ENCODE results near the gene LYRM4. TPM values are rescaled to one million over a fixed set of nuclear protein-coding genes. Genes with fewer than 3 reads are reported as not detected.

Gene LYRM4
- total and polyA plus RNA-seq, 2 experiments from 2014 or later, result 51.0 to 62.0 TPM

GRCh38 chr6:5206920-5207561 lies 53.7 kb downstream of the LYRM4 start:
- Histone ChIP-seq H3K27me3 (ENCODE audit: insufficient read depth) (no peaks in the 10 kb centered on the region), H3F3A (replicated peaks; ENCODE audit: low read depth) (no peaks in the 10 kb centered on the region), H3K9me2 (ENCODE audit: insufficient read depth) (no peaks in the 10 kb centered on the region), H3K4me1 (ENCODE audit: insufficient read depth) (no peaks in the 10 kb centered on the region; the same call in 1 of the 2 replicates), H2AFZ (no peak overlapping the region), H3K4me2 (no peak overlapping the region), H4K20me1 (replicated peaks; ENCODE audit: insufficient read depth) (peaks cover 9% of the 10 kb centered on the region), H3K36me3 (ENCODE audit: insufficient read depth) (no peaks in the 10 kb centered on the region), H3K79me2 (replicated peaks; ENCODE audit: insufficient read depth) (peaks cover 3% of the 10 kb centered on the region; the same call in 1 of the 2 replicates), H3K4me3 (no peak overlapping the region), H3K27ac (ENCODE audit: low read depth) (no peak overlapping the region)
- H3K36me3 Mint-ChIP-seq (ENCODE audit: low read depth), result no peaks in the 10 kb centered on the region
- no peaks in the 10 kb centered on the region for H3K9me3 Mint-ChIP-seq
- TF ChIP-seq EZH2 (IDR thresholded peaks at IDR 0.05; ENCODE audit: low read depth, unreplicated experiment) (no peak), ZNF331 (CRISPR knock-in tag; IDR thresholded peaks at IDR 0.05; ENCODE audit: low read depth) (no peak), CTCF (conservative IDR thresholded peaks at IDR 0.05; ENCODE audit: low read depth in 2 of 2) (no peak), NANOG (IDR thresholded peaks at IDR 0.05; ENCODE audit: borderline replicate concordance) (no peak), ZNF462 (CRISPR knock-in tag; IDR thresholded peaks at IDR 0.05) (no peak), STAT1 (IDR thresholded peaks at IDR 0.05; ENCODE audit: unreplicated experiment) (no peak)
- DNase-seq (ENCODE audit: low spot score) (no peak), ATAC-seq (no peak)
- H3K4me3 Mint-ChIP-seq, result no peak overlapping the region
- H3K27me3 Mint-ChIP-seq (ENCODE audit: insufficient read depth, low read depth, poor library complexity), result no peaks in the 10 kb centered on the region
- H3K4me1 Mint-ChIP-seq, result peaks cover 28% of the 10 kb centered on the region
- no peak overlapping the region for H3K27ac Mint-ChIP-seq
